Measurements from ENCODE around the gene LAMC3.

Gene LAMC3

DNA sequence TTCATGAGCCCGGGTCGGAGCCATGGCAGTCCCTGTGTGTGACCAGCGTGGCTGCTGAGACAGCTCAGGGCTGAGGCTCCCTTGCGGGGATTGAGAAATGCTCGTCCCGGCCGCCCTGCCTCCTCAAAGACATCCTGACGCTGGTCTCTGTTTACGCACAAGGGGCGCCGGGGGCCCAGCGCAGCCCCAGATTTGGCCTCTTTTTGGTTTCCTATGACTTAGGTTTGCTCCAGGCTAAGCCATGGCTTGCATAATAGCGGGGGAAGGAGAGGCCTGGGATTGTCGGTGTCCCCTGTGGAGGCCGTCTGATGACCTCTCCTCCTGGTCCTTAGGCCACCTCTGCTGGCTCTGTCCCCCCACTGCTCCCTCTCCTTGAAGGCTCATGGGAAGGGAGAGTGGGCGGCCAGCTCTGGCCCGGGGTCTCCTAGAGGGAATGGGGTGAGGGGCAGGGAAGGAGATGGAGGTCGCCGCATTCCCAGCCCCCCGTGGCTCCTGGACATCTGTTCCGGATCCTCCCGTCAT is 3.5 kb downstream of the LAMC3 start:
- no peak for DNase-seq (ENCODE audit: low read depth)

DNA sequence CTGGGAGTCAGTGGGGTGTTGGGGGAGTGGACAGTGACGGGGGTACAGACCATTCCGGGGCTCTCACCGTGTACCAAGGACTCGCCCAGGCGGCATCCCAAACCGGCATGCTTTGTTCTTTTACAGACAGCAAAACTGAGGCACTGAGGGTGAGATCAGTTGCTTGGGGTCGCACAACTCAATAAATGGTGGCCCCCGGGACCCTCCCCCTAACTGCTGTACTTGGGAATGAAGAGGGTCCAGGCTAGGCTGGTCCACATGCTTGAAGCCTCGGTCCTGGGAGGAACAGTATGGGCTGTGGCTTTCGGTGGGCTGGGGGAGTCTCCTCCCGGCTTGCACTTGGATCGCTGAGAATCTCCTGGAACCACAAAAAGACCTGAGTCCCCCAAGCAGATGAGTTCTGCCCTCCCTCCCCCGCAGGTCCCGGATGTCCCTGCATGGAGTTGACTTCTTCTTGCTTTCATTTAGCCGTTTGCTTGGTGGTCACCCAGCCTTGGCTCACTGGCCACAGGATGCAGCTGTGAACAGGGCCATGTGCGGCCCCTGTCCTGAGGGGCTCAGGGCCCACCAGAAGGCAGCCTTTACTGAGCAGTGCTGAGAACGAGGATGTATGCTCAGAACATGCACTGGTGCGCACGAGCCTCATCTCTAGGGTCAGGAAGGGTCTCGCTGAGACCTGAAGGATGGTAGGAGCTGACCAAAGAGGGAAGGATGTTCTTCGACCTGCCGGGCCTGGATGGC is 4.2 kb downstream of the LAMC3 start:
- no peak for DNase-seq (ENCODE audit: low read depth)

DNA sequence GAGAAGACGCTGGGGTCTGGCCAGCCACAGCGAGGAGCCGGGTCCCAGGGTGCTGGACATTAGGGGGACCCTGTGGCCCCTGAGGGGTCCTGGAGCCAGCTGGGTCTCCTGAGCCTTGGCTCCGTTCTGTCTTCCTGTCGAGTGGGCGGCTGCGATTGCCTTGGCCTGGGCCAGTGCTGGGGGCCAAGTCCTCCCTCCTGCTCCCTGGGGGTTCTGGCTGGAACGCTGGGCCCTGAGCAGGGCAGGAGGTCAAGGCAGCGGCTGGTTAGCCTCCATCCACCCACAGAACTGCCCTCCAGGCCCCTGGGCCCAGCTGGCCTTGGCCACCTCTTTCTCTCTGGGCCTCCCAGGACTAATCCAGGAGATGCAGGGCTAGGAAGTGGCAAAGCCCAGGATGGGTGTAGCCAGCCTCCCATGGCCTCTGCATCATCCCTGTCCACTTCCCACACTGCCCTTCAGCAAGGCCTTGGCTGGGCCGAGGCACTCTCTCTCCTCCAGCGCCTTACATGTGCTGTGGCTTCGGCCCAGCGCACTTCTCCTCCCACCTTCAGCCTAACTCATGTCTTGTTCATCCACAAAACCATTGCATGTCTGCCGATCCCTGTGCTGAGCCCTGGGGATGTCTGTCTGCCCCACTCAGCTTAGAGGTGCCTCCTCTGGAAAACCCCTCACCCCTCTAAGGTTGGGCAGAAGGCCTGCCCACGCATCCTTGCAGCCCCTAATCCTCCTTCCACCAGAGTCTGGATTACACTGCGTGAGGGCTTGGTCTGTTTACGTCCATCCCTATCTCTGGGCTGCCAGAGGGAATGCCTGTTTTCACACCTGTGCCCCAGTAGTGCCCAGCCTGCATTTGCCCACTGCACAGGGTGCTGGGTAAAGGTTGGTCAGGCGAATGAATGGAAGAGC is 5.0 kb downstream of the LAMC3 start:
- DNase-seq (ENCODE audit: low read depth), result no peak

DNA sequence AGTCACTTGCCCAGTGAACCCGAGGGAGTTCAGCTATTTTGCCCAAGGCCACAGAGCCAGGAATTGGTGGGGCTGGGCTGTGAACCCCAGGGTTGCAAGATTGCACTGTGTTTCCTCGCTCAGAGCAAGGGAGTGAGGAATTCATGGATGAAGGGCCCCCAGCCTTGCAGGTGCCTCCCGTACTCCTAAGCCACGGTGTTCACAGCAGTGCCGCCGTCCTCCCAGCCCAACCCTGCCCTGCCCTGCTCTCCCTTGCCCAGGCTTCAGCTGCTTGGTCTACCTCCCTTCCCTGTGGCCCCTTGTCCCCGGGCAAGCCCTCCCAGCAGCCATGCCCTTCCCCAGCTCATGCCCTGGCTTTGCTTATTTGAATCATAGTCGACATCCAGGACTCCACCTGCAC is 6.1 kb downstream of the LAMC3 start:
- DNase-seq (ENCODE audit: low read depth), result no peak

DNA sequence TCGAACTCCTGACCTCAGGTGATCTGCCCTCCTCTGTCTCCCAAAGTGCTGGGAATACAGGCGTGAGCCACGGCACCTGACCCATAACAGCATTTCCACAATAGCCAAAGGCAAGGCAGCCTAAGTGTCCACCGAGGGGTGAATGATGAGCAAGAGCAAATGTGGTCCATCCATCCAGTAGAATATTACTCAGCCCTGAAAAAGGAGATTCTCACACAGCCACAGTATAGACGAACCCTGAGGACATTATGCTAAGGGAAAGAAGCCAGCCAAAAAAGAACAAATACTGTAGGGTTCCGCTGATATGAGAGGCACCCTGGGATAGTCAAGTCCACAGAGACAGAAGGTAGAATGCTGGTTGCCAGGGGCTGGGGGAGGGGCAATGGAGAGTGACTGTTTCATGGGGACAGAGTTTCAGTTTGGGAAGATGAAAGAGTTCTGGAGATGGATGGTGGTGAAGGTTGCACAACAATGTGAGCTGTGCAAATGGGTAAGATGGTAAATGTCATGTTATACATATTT is 7.0 kb downstream of the LAMC3 start:
- no peak for DNase-seq (ENCODE audit: low read depth)

DNA sequence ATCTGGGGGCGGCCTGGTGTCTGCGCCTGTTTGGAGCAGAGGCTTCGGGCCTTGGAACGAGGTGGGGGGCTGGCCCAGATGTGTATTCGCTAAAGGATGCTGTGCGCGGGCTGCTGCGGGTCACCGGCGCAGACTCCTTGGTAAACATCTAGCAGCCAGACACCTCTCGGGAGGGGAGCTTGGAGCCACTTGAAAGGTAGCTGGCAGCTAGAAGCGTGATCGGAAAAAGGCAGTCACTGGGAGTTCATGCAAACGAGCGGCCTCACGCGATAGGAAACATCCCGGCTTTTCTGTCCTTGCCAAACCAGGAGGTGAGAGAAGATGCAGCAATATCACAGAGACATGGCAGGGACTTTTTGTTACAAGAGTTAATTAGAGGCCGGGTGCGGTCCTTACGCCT is 8.1 kb downstream of the LAMC3 start:
- no peak for DNase-seq (ENCODE audit: low read depth)

DNA sequence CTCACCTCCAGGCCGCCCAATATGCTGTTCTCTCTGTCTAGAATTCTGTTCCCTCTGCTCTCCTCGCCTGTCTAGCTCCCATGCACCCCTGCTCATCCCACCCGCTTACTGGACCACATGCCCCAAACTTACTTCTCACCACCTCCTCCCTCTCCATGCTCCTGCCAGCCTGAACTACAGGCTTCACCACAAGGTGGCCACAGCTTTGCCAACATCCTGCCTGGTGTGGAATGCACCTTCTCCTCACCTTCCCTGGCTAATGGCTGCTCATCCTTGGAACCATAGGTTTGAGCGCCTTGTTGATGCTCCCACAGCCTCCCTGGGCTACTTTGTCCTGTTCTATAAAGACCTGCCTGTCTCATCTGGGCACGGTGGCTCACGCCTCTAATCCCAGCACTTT is 9.6 kb downstream of the LAMC3 start:
- DNase-seq (ENCODE audit: low read depth), result no peak

DNA sequence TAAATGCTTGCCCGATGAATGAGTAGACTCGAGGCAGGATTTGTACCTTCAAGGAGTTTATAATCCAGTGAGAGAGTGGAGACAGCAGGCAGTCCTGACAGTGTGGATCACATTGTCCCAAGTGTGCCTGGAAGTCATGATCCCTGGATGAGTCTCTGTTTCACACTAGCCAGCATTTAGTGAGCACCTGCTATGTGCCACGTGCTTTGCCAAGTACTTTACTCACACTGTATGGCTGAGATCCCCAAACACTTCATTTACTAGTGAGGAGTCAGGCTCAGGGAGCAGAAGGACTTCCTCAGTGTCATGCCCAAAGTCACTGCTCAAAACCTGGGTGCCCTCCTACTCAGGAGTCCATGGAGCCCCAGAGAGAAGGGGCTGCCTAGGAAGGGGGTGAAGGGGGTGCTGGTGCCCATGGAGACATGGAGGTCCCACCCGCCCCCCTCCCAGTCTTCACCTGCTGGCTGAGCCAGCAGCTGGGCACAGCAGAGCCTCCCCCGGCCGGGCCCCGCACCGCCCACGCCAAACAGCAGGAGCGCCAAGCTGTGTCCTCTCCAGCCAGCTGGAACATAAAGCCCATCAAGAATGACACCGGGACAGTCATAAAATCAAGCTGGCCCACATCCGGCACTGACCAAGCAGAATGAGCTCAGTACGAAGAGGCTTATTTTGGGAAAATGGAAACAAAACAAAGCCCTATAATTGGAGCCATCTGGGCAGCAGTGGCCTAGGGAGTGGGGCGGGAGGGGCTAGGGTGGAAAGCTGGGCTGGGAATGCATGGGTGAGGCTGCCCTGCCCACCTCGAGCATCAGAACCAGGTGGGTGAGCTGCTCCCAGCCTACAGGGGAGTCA is 10.6 kb downstream of the LAMC3 start:
- no peak for DNase-seq (ENCODE audit: low read depth)

DNA sequence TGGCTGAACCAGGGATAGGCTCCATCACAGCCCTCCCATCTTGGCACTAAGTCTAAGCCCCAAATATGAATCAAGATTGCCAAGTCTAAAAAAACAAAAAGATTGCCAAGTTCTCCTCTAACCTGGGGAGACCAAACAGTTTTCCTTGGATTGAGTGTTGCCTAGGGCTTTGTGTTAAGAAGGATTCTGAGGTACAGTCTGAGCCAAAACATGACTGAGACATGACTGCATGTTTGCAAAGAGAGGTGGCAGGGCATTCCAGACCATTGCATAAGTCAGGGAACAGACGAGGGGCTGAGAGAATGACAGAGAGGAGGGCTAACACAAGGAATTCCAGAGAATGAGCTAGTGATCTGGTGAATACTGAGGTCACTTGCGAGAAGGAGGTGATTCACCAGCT is 11.4 kb downstream of the LAMC3 start:
- no peak for DNase-seq (ENCODE audit: low read depth)

DNA sequence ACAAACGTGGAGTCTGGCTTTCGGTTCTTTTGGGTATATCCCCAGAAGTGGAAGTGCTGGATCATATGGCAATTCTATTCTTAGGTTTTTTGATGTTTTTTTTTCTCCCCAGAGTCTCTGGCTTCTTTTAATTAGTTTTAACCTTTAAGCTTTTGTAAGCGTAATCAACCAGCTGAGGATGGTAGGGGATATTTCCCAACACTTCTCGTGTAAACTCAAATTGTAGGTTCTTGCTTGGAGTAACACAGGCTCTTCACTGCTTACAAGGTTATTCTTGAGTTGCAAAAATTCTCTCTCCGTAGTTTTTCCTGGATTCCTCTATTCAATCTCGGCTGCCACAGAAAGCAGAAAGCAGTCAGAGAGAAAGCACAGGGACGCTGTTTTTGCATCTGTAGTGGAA is 11.9 kb downstream of the LAMC3 start:
- no peak for DNase-seq (ENCODE audit: low read depth)

DNA sequence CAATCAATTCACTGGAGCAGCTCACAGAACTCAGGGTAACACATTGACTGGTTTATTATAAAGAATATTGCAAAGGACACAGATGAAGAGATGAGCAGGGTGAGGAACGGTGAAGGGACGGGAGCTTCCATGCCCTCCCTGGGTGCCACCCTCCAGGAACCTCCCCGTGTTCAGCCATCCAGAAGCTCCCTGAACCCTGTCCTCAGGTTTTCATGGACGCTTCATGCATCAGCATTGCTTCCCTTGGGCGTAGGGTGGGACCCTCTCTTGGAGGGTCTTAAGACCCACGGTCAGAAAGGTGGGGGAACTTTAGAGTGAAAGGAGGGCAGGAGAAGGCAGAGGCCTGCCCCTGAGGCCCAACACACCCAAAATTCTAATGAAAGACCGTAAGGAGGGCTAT is 12.8 kb downstream of the LAMC3 start:
- no peak for DNase-seq (ENCODE audit: low read depth)

DNA sequence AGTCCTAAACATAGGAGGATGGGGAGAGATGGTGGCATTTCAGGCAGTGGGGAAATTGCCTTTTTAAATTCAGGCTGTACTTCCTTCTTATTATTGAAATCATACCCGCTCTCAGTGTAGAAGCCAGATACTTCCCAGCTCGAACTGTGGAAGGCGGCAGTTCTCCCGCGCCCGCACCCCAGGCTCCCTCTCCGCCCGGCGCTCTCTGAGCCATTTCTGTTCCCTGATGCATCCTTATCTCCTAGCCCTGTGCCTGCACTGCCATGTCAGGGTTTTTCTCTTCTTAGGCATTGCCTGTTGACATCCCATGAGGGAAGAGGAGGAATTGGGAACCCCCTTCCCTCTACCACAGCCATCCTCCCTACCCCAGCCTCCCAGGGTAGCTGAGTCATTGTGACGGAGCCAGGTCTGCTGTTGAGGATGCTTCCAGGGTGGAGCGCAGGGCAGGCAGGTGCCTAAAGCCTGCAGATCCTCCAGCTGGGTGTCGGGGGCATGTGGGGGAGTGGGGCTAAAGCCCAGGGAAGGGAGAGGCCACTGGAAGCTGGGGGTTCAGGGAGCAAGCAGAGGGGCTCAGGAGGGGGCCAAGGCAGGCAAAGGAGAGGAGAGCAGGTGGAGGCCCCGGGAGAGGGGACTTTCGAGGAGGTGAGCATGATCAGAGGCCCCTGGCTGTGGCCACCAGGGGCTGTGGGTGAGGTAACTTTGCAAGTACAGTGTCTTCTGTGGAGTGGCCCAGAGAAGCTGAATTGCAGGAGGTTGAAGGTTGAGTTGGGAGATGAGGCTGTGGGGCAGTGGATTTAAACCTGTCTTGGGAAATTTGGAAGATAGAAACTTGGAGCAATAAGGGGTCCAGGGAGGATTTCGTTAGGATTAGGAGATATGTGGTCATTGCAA is 16.2 kb downstream of the LAMC3 start:
- DNase-seq (ENCODE audit: low read depth), result no peak

DNA sequence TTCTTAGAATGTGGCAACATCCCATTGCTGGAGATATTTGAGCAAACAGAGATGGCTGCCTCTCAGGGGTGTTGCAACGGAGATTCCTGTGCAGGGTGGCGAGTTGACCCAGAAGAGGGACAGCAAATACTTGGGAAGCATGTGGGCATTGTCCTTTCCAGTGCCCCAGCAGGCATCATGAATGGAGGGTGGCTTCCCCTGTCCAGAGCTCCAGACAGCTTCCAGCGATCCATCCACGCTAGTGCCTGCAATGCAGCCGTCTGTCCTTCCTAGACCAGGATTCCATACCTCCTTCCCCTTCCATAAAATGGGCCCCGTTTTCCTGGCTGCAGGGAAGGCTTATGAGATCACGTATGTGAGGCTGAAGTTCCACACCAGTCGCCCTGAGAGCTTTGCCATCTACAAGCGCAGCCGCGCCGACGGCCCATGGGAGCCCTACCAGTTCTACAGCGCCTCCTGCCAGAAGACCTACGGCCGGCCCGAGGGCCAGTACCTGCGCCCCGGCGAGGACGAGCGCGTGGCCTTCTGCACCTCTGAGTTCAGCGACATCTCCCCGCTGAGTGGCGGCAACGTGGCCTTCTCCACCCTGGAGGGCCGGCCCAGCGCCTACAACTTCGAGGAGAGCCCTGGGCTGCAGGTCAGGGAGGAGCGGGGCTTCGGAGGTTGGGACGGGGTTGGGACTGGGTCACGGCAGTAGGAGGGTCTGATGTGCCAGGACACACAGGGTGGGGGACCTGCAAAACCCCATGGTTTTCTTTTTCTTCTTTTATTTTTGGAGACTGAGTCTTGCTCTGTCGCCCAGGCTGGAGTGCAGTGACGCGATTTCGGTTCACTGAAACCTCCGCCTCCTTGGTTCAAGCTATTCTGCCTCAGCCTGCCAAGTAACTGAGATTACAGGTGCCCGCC is 17.2 kb downstream of the LAMC3 start:
- DNase-seq (ENCODE audit: low read depth), result no peak

DNA sequence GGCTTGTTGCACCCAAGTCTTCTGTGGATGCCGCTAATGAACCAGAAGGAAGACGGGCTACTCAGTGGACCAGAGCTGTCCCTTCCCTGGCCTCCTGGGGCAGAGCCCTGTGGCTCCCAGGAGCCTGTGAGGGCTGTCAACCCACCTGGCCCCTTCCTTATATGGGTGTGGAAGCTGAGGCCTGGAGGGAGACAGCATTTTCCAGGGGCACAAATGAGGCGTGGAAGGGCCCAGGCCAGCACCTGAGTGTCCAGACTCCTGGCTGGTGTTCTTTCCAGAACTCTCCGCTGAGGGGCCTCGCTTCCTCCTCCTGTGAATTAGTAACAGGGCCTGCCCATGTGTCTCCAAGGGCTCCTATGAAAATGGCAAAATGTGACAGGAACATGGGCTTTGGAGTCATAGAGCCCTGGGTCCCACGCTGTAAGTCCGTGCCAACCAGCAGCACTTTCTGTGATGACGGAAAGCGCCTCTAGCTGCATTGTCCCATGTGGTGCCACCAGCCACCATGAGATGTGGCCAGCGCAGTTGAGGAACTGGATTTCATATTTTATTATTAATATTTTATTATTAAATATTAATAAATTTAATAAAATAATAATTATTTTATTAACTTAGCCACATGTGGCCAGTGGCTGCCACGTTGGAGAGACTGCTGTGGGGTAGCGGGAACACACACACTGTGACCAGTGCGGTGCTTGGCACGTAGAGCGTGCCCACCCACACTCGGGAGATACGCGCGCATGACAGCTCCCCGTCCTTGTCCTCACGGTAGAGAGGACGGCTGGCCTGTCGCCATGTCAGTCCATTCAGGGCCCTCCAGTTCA is 18.3 kb downstream of the LAMC3 start:
- DNase-seq (ENCODE audit: low read depth), result no peak

DNA sequence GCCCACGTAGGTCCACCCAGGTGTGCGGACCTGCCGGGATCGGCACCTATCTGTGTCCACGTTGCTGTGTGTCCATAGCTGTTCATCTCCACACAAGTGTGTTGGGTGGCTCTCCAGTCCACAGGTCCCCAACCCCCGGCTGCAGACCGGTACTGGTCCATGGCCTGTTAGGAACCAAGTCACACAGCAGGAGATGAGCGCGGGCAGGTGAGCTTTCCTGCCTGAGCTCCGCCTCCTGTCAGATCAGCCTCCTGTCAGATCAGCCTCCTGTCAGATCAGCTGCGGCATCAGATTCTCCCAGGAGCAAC is 18.9 kb downstream of the LAMC3 start:
- DNase-seq (ENCODE audit: low read depth), result no peak

DNA sequence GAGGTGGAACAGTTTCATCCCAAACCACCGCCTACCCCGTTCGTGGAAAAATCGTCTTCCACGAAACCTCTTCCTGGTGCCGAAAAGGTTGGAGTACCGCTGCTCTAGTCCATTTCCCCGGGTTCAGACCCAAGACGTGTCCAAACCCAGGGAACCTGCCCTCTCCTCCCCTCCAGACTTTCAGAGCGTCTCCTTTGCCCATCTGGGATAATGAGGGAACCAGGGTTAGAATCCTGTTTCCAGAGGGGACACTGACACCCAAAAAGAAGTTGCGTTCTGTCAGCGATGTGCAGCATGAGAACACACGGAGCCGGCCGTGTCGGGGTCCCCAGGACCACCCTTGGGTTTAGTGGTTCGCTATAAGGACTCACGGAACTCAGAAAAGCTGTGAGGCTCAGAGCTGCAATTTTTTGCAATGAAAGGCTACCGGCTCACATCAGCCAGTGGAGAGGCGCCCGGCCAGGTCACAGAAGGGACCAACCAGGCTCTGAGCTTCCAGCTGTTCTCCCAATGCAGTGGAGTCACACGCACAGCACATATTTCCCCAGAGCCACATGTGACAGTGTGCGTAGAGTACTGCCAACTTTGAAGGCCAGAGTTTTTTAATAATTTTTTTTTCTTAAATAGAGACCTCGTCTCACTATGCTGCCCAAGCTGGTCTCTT is 19.4 kb downstream of the LAMC3 start:
- DNase-seq (ENCODE audit: low read depth), result no peak

DNA sequence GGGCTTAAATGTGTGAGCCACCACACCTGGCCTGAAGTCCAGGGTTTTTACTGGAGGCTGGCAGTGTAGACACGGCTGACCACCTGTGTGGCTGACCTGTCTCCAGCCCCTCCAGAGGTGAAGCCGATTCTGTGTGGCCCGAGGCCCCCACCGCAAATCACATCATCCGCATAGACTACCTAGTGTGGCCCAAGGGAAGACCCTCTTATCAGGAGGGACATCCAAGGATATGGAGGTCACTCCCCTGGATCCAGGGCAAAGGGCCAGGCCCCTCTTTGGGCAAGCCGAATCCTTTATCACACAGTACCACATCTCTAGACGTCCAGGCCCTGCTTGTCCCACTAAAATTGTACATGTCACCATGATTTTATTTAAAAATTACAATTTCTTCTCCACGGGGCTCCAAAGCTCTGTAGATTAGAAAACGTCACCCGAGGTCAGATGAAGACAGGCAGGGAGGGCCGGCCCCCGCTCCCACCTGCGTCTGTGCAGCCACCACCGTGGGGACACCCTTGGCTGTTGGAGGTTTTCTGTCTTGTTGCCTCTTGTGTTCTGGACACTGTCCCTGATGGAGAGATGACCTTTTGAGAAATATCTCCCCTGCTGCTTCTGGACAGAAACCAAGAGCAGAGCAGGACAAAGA is 20.1 kb downstream of the LAMC3 start:
- no peak for DNase-seq (ENCODE audit: low read depth)

DNA sequence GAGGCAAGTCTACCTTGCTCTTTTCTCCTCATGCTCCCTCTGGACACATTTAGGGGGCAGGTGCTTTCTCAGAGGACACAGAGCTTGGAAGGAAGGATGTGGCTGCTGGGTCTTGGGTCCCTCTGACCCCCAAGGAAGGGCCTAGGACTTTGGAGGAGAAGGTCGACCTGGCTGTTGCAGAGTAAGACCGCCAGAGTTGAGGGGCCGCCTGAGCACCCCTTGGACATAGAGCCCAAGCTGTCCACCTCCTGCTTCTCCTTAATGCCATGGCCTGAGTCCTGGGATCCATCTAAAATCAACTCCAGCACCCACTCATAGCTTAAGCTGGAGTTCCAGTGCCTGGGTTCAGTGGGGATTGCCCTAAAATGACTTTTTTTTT is 20.6 kb downstream of the LAMC3 start:
- DNase-seq (ENCODE audit: low read depth), result no peak

Data from activated T-helper 1 cell treated with Interleukin-2 at 50 U/mL for 16 hours (primary cell).